ENCODE results near the gene TAOK3. TPM values are rescaled to one million over a fixed set of nuclear protein-coding genes. Genes with fewer than 3 reads are reported as not detected.

TAOK3 gene
- total and polyA plus RNA-seq, 2 of the 8 experiments (the other 6 are each of a cell fraction or from before 2014, with no cell fraction given) = 5.2 to 9.3 TPM

GRCh38 chr12:118325081-118325480 lies 47.6 kb downstream of the TAOK3 start:
- no peak overlapping the region for H2AK5ac ChIP-seq (ENCODE audit: low read depth, low read length)
- no peak overlapping the region for H2BK20ac ChIP-seq (ENCODE audit: low read length)
- H3K4me3 ChIP-seq (ENCODE audit: extremely low read depth in 1 of 4, insufficient read depth in 2 of 4, low read depth in 3 of 4, low read length in 4 of 4) = no peak overlapping the region
- no peak overlapping the region for H3K56ac ChIP-seq (replicated peaks; ENCODE audit: insufficient read length, low read depth, low read length)
- H3K79me2 ChIP-seq (ENCODE audit: control insufficient read depth in 1 of 2, insufficient read depth in 2 of 2, low read length in 2 of 2) = no peaks in the 10 kb centered on the region
- no peak overlapping the region for H4K8ac ChIP-seq (ENCODE audit: extremely low read depth, insufficient read depth, low read length)
- H3K23me2 ChIP-seq (ENCODE audit: low read depth, low read length) = no peaks in the 10 kb centered on the region
- FAIRE-seq (no peak), DNase-seq (ENCODE audit: low read depth in 1 of 2, low spot score in 2 of 2) (no peak)
- H3K36me3 ChIP-seq (ENCODE audit: control insufficient read depth in 2 of 4, insufficient read depth in 4 of 4, low read length in 3 of 4) = no peaks in the 10 kb centered on the region
- H2BK12ac ChIP-seq (ENCODE audit: low read depth, low read length) = no peak overlapping the region
- H3K23ac ChIP-seq (ENCODE audit: insufficient read length) = no peak overlapping the region
- no peaks in the 10 kb centered on the region for H3K9me3 ChIP-seq (ENCODE audit: insufficient read depth in 2 of 2, low read depth in 1 of 2, low read length in 1 of 2)
- no peak overlapping the region for H3K14ac ChIP-seq (ENCODE audit: insufficient read length)
- ChIA-PET CTCF (ENCODE audit: partially characterized antibody) (interaction anchor here (0.6 to 1.0 kb wide), 2 partner anchors 25 to 144 kb away, joined by 3 to 4 read pairs; no protein-coding TSS in a partner anchor), POLR2A (ENCODE audit: partially characterized antibody) (no interaction called here)
- 97% methylated on average over 2 of the region's 2 CpGs; no CpG with 5 or more reads in 1 of the 2 experiments for WGBS, 2 experiments (ENCODE audit: extremely low coverage in 1 of 2, insufficient coverage in 1 of 2, insufficient read length in 1 of 2, insufficient replicate concordance in 2 of 2, low coverage in 1 of 2, low lambda C conversion rate in 2 of 2, missing lambda C conversion rate in 1 of 2)
- no peak overlapping the region for H4K5ac ChIP-seq (ENCODE audit: insufficient read length, low read depth, low read length)
- no peak overlapping the region for H2BK5ac ChIP-seq (ENCODE audit: low read depth, low read length)
- H2AFZ ChIP-seq (ENCODE audit: low read length) = no peak overlapping the region
- H3K4ac ChIP-seq (replicated peaks; ENCODE audit: insufficient read length, low read depth, low read length) = no peak overlapping the region
- H3K4me1 ChIP-seq (replicated peaks in 1 of 4; ENCODE audit: control insufficient read depth in 3 of 4, insufficient read depth in 4 of 4, low read length in 3 of 4) = no peaks in the 10 kb centered on the region
- H3K4me2 ChIP-seq (ENCODE audit: insufficient read depth in 1 of 2, low read depth in 2 of 2, low read length in 2 of 2) = no peak overlapping the region
- no peak overlapping the region for H3K18ac ChIP-seq (ENCODE audit: extremely low read depth, low read length)
- no peak overlapping the region for H3K9ac ChIP-seq (replicated peaks in 1 of 4; ENCODE audit: extremely low read depth in 1 of 4, low read depth in 3 of 4, low read length in 3 of 4)
- no peak overlapping the region for H4K91ac ChIP-seq (replicated peaks; ENCODE audit: insufficient read length, low read length)
- no peak overlapping the region for H2BK120ac ChIP-seq (replicated peaks; ENCODE audit: low read depth, low read length)
- no peak overlapping the region for H2BK15ac ChIP-seq (ENCODE audit: low read length)
- no peaks in the 10 kb centered on the region for H3K27me3 ChIP-seq (replicated peaks in 1 of 4; ENCODE audit: control insufficient read depth in 3 of 4, extremely low read depth in 1 of 4, insufficient read depth in 3 of 4, low read length in 3 of 4)
- H4K20me1 ChIP-seq (replicated peaks in 1 of 2; ENCODE audit: control insufficient read depth in 1 of 2, insufficient read depth in 2 of 2, low read length in 2 of 2) = no peaks in the 10 kb centered on the region
- no peaks in the 10 kb centered on the region for H3K79me1 ChIP-seq (ENCODE audit: low read depth, low read length)
- no peak overlapping the region for H3K27ac ChIP-seq (ENCODE audit: low read depth, low read length)
- TF ChIP-seq PHF8 (conservative IDR thresholded peaks at IDR 0.05; ENCODE audit: low read depth, low read length) (no peak), RFX5 (IDR thresholded peaks at IDR 0.05; ENCODE audit: borderline replicate concordance, low read depth, low read length) (no peak), ATF2 (IDR thresholded peaks at IDR 0.05; ENCODE audit: low read length) (no peak), HDAC2 (IDR thresholded peaks at IDR 0.05; ENCODE audit: borderline replicate concordance in 1 of 2, low read depth in 2 of 2, low read length in 2 of 2) (no peak), SP4 (IDR thresholded peaks at IDR 0.05; ENCODE audit: low read length) (no peak), TAF7 (optimal IDR thresholded peaks at IDR 0.05; ENCODE audit: borderline replicate concordance, low read depth, low read length) (no peak), SP2 (IDR thresholded peaks at IDR 0.05; ENCODE audit: low read length) (no peak), NRF1 (IDR thresholded peaks at IDR 0.05; ENCODE audit: low read depth, low read length) (no peak), SIRT6 (IDR thresholded peaks at IDR 0.05; ENCODE audit: low read length) (no peak), EP300 (IDR thresholded peaks at IDR 0.05; ENCODE audit: borderline replicate concordance in 1 of 2, low read depth in 2 of 2, low read length in 2 of 2) (no peak), RNF2 (IDR thresholded peaks at IDR 0.05; ENCODE audit: borderline replicate concordance, low read depth, low read length, missing control alignments, poor library complexity, severe bottlenecking) (no peak), KDM4A (IDR thresholded peaks at IDR 0.05; ENCODE audit: low read depth, low read length, severe bottlenecking) (no peak)
